Sigmoid colon (tissue), 7 donors: ENCODE data around the gene GNAS-AS1. TPM values are rescaled to one million over a fixed set of nuclear protein-coding genes. Genes with fewer than 3 reads are reported as not detected.
A peak's percentile ranks its signal among the peaks of the same experiment; 100 is the strongest.

Source experiments
- DNase-seq: peaks from one replicate; pipeline ENCODE4 v3.0.0-alpha.2; 2019
- H3K27ac ChIP-seq, 4 donors: fragments of 200-600 bp; sonication (generic); one replicate each; pipeline ENCODE4 v1.5.1; 2016 to 2019; ENCODE audit warnings: mild to moderate bottlenecking in 1 of 4
- H3K27me3 ChIP-seq, 3 donors: fragments of 200-600 bp; sonication (generic); one replicate each; pipeline ENCODE4 v1.5.1; 2019; ENCODE audit warnings: mild to moderate bottlenecking in 1 of 3
- H3K36me3 ChIP-seq, 4 donors: fragments of 200-600 bp; sonication (generic); one replicate each; pipeline ENCODE4 v1.5.1; 2016 to 2019
- H3K4me1 ChIP-seq, 4 donors: fragments of 200-600 bp; sonication (generic); one replicate each; pipeline ENCODE4 v1.5.1; 2017 to 2019
- H3K4me3 ChIP-seq, 4 donors: fragments of 200-600 bp; sonication (generic); one replicate each; pipeline ENCODE4 v1.5.1; 2017 to 2019; ENCODE audit warnings: mild to moderate bottlenecking in 2 of 4, moderate library complexity in 1 of 4
- H3K9me3 ChIP-seq, 4 donors: fragments of 200-600 bp in 3 of 4; sonication (generic) in 3 of 4; one replicate each; pipeline versions ENCODE4 v1.5.1 to v1.6.1; 2013 to 2019
- CTCF ChIP-seq, 4 experiments: fragments of 450-650 bp in 3 of 4; fragments of 200-600 bp in 1 of 4; IDR thresholded peaks; one replicate each; pipeline ENCODE4 v1.5.1; 2016 to 2019; ENCODE audit warnings: antibody characterized with exemption in 4 of 4, mild to moderate bottlenecking in 3 of 4, moderate library complexity in 2 of 4
- EP300 ChIP-seq, 4 donors: sonication (generic); formaldehyde crosslinking; IDR thresholded peaks; one replicate each; pipeline ENCODE4 v1.6.1; 2017; ENCODE audit warnings: antibody characterized with exemption in 4 of 4
- POLR2A ChIP-seq, 2 donors: fragments of 450-650 bp; IDR thresholded peaks; one replicate each; pipeline ENCODE4 v1.6.1; 2016; ENCODE audit warnings: antibody characterized with exemption in 2 of 2, mild to moderate bottlenecking in 2 of 2, moderate library complexity in 2 of 2
- POLR2AphosphoS5 ChIP-seq, 4 donors: sonication (generic); formaldehyde crosslinking; IDR thresholded peaks; one replicate each; pipeline ENCODE4 v1.6.1; 2017; ENCODE audit warnings: antibody characterized with exemption in 4 of 4
- WGBS, 2 donors: extraction: QIAGEN DNeasy Blood & Tissue Kit; methylation state at CpG; one replicate each; pipeline ENCODE4 v1.1.7; 2013; 5-methylcytosine and 5-hydroxymethylcytosine counted together
- intact Hi-C: fragments of 100-400 bp; cut with DNase I; formaldehyde crosslinking; loops from one replicate; pipeline ENCODE4 v1.15.1; 2023
- polyA plus RNA-seq, 3 donors: library from polyadenylated mRNA; stranded (reverse); fragments of 200-250 nt; gene quantifications; one replicate each; pipeline ENCODE4 v1.2.3, GENCODE V29; 2013
- small RNA-seq, 3 donors: library from RNA; depleted of rRNA; stranded (forward); fragments of <200 nt; gene quantifications; one replicate each; pipeline ENCODE3, GENCODE V24; 2016
- total RNA-seq, 4 donors: library from RNA; depleted of rRNA; stranded (reverse); fragments of >200 nt; gene quantifications; one replicate each; pipeline ENCODE4 v1.1.0, GENCODE V29; 2016
- donor health status: healthy with polysubstance abuse.
- donor health status: Bipolar disorder and iron deficiency.
- donor health status: healthy.

Gene GNAS-AS1
- total and polyA plus RNA-seq, 7 donors = 0.33 to 0.69 (median 0.36) TPM; not detected in 4

- Histone ChIP-seq H3K4me1 (no peaks in the 10 kb centered on the region), H3K27ac (no peak overlapping the region), H3K4me3 (no peak overlapping the region), H3K36me3 (no peaks in the 10 kb centered on the region), H3K27me3 (no peaks in the 10 kb centered on the region), H3K9me3 (no peaks in the 10 kb centered on the region)
- WGBS, 2 donors = 91% methylated on average over 8 of the region's 8 CpGs
- no peak for TF ChIP-seq CTCF (IDR thresholded peaks at IDR 0.05)
- TF ChIP-seq POLR2AphosphoS5 (IDR thresholded peaks at IDR 0.05) = no peak
- no peak for TF ChIP-seq EP300 (IDR thresholded peaks at IDR 0.05)
- TF ChIP-seq POLR2A (IDR thresholded peaks at IDR 0.05) = no peak
- intact Hi-C loops = no loop called here
- peak; percentile 11 for DNase-seq
These were observed 75.3 kb downstream of the GNAS-AS1 start for GRCh38 chr20:58775371-58775770.

GRCh38 chr20:58774667-58775263 is 75.9 kb downstream of the GNAS-AS1 start:
- Histone ChIP-seq H3K36me3 (no peaks in the 10 kb centered on the region), H3K9me3 (no peaks in the 10 kb centered on the region), H3K4me3 (no peak overlapping the region), H3K4me1 (no peaks in the 10 kb centered on the region), H3K27ac (no peak overlapping the region), H3K27me3 (no peaks in the 10 kb centered on the region)
- DNase-seq = no peak
- intact Hi-C loops = no loop called here
- 70 to 91% methylated on average over 5 of the region's 5 CpGs for WGBS, 2 donors
- TF ChIP-seq EP300 (IDR thresholded peaks at IDR 0.05) (no peak), POLR2A (IDR thresholded peaks at IDR 0.05) (no peak), POLR2AphosphoS5 (IDR thresholded peaks at IDR 0.05) (no peak), CTCF (IDR thresholded peaks at IDR 0.05) (no peak)

GRCh38 chr20:58774214-58774613 is 76.5 kb downstream of the GNAS-AS1 start:
- Histone ChIP-seq H3K4me3 (no peak overlapping the region), H3K36me3 (no peaks in the 10 kb centered on the region), H3K4me1 (no peaks in the 10 kb centered on the region), H3K9me3 (no peaks in the 10 kb centered on the region), H3K27ac (no peak overlapping the region), H3K27me3 (no peaks in the 10 kb centered on the region)
- DNase-seq = no peak
- WGBS, 2 donors = 97% methylated on average over 5 of the region's 5 CpGs
- intact Hi-C loops = no loop called here
- no peak for TF ChIP-seq EP300 (IDR thresholded peaks at IDR 0.05)
- TF ChIP-seq CTCF (IDR thresholded peaks at IDR 0.05) = no peak
- TF ChIP-seq POLR2AphosphoS5 (IDR thresholded peaks at IDR 0.05) = no peak
- no peak for TF ChIP-seq POLR2A (IDR thresholded peaks at IDR 0.05)

GRCh38 chr20:58772786-58773185 is 77.9 kb downstream of the GNAS-AS1 start:
- no peaks in the 10 kb centered on the region for H3K36me3 ChIP-seq
- intact Hi-C loops = no loop called here
- H3K27me3 ChIP-seq = no peaks in the 10 kb centered on the region
- WGBS, 2 donors = 68 to 78% methylated on average over 6 of the region's 6 CpGs
- TF ChIP-seq POLR2A (IDR thresholded peaks at IDR 0.05) (no peak), POLR2AphosphoS5 (IDR thresholded peaks at IDR 0.05) (no peak)
- no peak overlapping the region for H3K4me3 ChIP-seq
- no peak overlapping the region for H3K27ac ChIP-seq
- no peak for DNase-seq
- no peaks in the 10 kb centered on the region for H3K9me3 ChIP-seq
- H3K4me1 ChIP-seq = no peaks in the 10 kb centered on the region

Small RNA genes within 50 kb of the gene (small RNA-seq; reads per million reads assigned to genes)
- gene MIR298 (0 reads per million in 3 donors), gene RF02127 (0 reads per million in 3 donors), gene RF02128 (0 reads per million in 3 donors), gene RF02130 (0 reads per million in 3 donors), gene RF02131 (0 reads per million in 3 donors)

Other genes with a start within 250 kb of the GNAS-AS1 start
- gene STX16, start 199.6 kb downstream of the GNAS-AS1 start, total RNA-seq = 100 to 1,000 TPM in 1 of 4 donors, 10 to 100 TPM in 3; 42.8 to 126 (median 57.1) TPM
- gene STX16, start 199.6 kb downstream of the GNAS-AS1 start, polyA plus RNA-seq = 10 to 100 TPM; 14.6 to 43.8 (median 15.6) TPM
- 10 to 100 TPM; 22.9 to 65.1 (median 46.0) TPM for gene NPEPL1, start 158.1 kb downstream of the GNAS-AS1 start, total RNA-seq
- 10 to 100 TPM; 10.6 to 26.5 (median 16.8) TPM for gene NPEPL1, start 158.1 kb downstream of the GNAS-AS1 start, polyA plus RNA-seq
- 100 to 1,000 TPM; 449 to 808 (median 513) TPM for gene GNAS, start 1.8 kb upstream of the GNAS-AS1 start, total RNA-seq
- 100 to 1,000 TPM; 535 to 680 (median 633) TPM for gene GNAS, start 1.8 kb upstream of the GNAS-AS1 start, polyA plus RNA-seq
- gene NELFCD, start 130.4 kb upstream of the GNAS-AS1 start, total RNA-seq = 10 to 100 TPM; 36.3 to 53.2 (median 43.7) TPM
- gene NELFCD, start 130.4 kb upstream of the GNAS-AS1 start, polyA plus RNA-seq = 10 to 100 TPM; 22.7 to 43.6 (median 27.6) TPM
- gene CTSZ, start 156.4 kb upstream of the GNAS-AS1 start, total RNA-seq = 100 to 1,000 TPM in 3 of 4 donors, 10 to 100 TPM in 1; 93.9 to 144 (median 119) TPM
- 100 to 1,000 TPM; 127 to 312 (median 293) TPM for gene CTSZ, start 156.4 kb upstream of the GNAS-AS1 start, polyA plus RNA-seq
- under 1 TPM in 2 of 4 donors, not detected in 2; 0.14 to 0.16 TPM for gene TUBB1, start 168.5 kb upstream of the GNAS-AS1 start, total RNA-seq
- gene TUBB1, start 168.5 kb upstream of the GNAS-AS1 start, polyA plus RNA-seq = under 1 TPM in 2 of 3 donors, not detected in 1; 0.03 to 0.60 TPM
- 10 to 100 TPM; 28.5 to 57.4 (median 40.1) TPM for gene ATP5F1E, start 181.4 kb upstream of the GNAS-AS1 start, total RNA-seq
- 100 to 1,000 TPM in 2 of 3 donors, 10 to 100 TPM in 1; 62.2 to 110 (median 103) TPM for gene ATP5F1E, start 181.4 kb upstream of the GNAS-AS1 start, polyA plus RNA-seq
- 10 to 100 TPM; 27.4 to 43.9 (median 40.2) TPM for gene PRELID3B, start 191.9 kb upstream of the GNAS-AS1 start, total RNA-seq
- gene PRELID3B, start 191.9 kb upstream of the GNAS-AS1 start, polyA plus RNA-seq = 100 to 1,000 TPM in 2 of 3 donors, 10 to 100 TPM in 1; 61.7 to 189 (median 108) TPM